Effector memory CD4-positive, alpha-beta T cell (primary cell): Measurements from ENCODE around the gene CXXC1.

Experiments
- DNase-seq, 3 donors: peaks; one replicate each; pipeline ENCODE4 v3.0.0-alpha.2; 2020
- H3K27ac ChIP-seq: 2 replicates; pipeline ENCODE4 v1.7.0; 2013; ENCODE audit warnings: mild to moderate bottlenecking, low read length, moderate library complexity; ENCODE audit not compliant: insufficient read depth, poor library complexity, severe bottlenecking
- H3K27me3 ChIP-seq: replicated peaks from 2 replicates; pipeline ENCODE4 v1.7.0; 2013; ENCODE audit warnings: mild to moderate bottlenecking, low read length; ENCODE audit not compliant: insufficient read depth, control insufficient read depth, poor library complexity, severe bottlenecking
- H3K36me3 ChIP-seq: 2 replicates; pipeline ENCODE4 v1.7.0; 2013; ENCODE audit warnings: mild to moderate bottlenecking, low read length, moderate library complexity; ENCODE audit not compliant: control insufficient read depth, insufficient read depth
- H3K4me1 ChIP-seq: 2 replicates; pipeline ENCODE4 v1.7.0; 2013; ENCODE audit warnings: low read length, mild to moderate bottlenecking; ENCODE audit not compliant: control insufficient read depth, insufficient read depth, poor library complexity, severe bottlenecking
- H3K4me3 ChIP-seq: 2 replicates; pipeline ENCODE4 v1.7.0; 2013; ENCODE audit warnings: low read length, low read depth, mild to moderate bottlenecking; ENCODE audit not compliant: insufficient read depth, poor library complexity, severe bottlenecking
- H3K9me3 ChIP-seq: 2 replicates; pipeline ENCODE4 v1.7.0; 2013; ENCODE audit warnings: mild to moderate bottlenecking, low read length, moderate library complexity; ENCODE audit not compliant: control insufficient read depth

The CXXC1 gene

DNA sequence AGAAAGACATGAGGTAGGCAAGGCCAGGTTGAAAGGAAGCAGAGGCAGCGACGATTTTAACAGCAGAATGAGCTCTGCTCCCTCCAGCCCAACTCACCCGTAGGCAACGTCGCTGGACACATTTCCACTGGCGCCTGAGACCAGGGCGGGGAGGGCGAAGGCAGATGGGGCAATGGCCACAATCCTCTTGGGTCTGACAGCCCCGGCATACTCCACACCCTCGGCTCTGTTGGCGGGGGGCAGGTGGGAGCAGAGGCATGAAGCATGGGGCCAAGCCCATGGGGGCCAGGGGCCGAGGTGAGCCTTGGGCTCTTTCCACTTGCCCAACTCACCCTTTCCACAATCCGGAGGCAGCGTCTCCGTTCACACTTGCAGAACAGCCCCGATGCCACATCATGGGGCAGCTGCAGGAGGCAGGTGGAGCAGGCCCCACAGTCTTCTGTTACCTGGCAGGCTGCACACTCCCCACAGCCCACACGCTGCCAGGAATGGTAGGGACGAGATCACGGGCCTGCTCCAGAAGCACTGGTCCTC, 11.9 kb downstream of the CXXC1 start:
- no peaks in the 10 kb centered on the region for H3K27me3 ChIP-seq
- peaks cover 65% of the 10 kb centered on the region for H3K36me3 ChIP-seq
- no peak overlapping the region for H3K27ac ChIP-seq

DNA sequence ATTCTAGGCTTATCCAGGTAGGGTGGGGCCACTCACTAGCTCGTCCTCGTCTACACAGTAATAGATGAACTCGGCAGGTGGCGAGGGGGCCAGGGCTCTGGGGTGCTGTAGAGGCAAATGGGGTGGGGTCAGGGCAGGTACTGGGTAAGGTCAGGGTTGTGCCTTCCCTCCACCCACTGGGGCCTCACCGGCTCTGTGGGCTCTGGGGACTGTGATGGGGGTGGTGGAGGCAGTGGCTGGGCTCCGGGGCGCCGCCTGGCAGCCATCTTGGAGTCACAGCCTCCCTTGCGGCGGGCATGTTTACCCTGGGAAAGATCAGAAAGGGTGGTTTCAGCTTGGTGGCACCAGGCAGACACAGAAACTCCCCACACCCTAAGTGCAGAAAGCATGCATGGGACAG, 12.6 kb downstream of the CXXC1 start:
- no peaks in the 10 kb centered on the region for H3K27me3 ChIP-seq
- no peak overlapping the region for H3K4me3 ChIP-seq
- no peaks in the 10 kb centered on the region for H3K9me3 ChIP-seq
- peaks cover 65% of the 10 kb centered on the region for H3K36me3 ChIP-seq
- DNase-seq = no peak
- peaks cover 9% of the 10 kb centered on the region for H3K4me1 ChIP-seq
- H3K27ac ChIP-seq = no peak overlapping the region

More for the DNA sequence above, 11.9 kb downstream of the CXXC1 start:
- DNase-seq = no peak
- no peak overlapping the region for H3K4me3 ChIP-seq
- no peaks in the 10 kb centered on the region for H3K9me3 ChIP-seq
- peaks cover 15% of the 10 kb centered on the region for H3K4me1 ChIP-seq

DNA sequence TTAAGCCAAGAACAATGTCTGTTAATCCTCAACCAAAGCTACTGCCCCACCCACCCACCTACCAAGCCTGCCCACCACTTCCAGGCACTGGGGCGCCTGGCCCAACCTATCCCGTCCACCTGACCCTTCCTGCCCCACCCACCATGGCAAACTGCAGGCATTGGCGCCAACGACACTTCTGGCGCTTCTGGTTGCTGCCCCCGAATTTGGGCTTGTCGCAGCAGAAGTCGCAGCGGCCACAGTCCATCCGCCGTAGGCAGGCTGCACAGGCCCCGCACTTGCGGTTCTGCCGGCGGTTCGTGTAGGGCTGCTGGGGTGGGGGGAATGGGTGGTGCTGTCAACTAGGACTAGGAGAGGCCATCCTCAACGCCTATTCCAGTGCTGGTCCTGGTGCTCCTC, 13.4 kb downstream of the CXXC1 start:
- no peak for DNase-seq
- peaks cover 72% of the 10 kb centered on the region for H3K36me3 ChIP-seq
- H3K27ac ChIP-seq = no peak overlapping the region
- H3K4me1 ChIP-seq = peaks cover 2% of the 10 kb centered on the region
- no peak overlapping the region for H3K4me3 ChIP-seq
- no peaks in the 10 kb centered on the region for H3K27me3 ChIP-seq
- no peaks in the 10 kb centered on the region for H3K9me3 ChIP-seq

DNA sequence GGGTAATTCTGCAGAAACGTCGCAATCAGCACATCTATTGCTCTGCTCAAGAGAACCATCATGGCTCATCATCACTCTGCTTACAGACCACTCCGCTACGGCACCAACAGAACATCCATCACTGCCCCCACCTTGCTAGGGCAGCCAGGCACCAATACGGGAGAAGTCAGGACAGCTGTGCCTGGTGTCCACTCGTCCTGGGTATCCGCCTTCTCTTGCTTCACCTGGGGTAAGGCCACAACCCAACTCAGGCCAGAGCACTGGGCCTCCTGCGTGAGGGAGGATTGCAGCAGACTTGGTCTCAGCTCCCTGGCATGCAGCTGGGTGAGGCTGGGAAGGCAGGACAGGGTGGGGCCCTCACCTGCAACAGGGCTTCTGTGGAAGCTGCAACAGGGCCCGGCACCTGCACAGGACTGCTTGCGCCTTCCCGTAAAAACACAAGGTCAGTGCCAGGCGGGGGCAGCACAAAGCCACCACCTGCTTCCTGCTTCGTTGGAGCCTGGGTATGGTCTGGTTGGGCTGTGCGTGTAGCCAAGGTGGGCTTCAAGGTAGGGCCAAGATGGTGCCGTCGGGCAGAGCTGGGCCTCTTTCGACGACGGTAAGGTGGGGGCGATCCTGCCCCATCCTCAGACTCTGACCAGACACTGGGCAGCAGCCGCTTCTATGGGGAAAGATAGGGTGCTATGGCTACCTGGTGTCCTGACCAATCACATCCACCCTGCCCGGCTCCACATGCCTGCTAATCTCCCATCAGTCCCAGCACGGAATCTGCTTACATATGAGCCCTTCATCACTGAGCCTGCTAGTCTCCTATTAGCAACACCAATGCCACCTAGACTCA, 14.1 kb downstream of the CXXC1 start:
- no peak for DNase-seq
- Histone ChIP-seq H3K36me3 (peaks cover 73% of the 10 kb centered on the region), H3K27ac (no peak overlapping the region), H3K27me3 (no peaks in the 10 kb centered on the region), H3K4me3 (no peak overlapping the region), H3K9me3 (no peaks in the 10 kb centered on the region), H3K4me1 (no peaks in the 10 kb centered on the region)

DNA sequence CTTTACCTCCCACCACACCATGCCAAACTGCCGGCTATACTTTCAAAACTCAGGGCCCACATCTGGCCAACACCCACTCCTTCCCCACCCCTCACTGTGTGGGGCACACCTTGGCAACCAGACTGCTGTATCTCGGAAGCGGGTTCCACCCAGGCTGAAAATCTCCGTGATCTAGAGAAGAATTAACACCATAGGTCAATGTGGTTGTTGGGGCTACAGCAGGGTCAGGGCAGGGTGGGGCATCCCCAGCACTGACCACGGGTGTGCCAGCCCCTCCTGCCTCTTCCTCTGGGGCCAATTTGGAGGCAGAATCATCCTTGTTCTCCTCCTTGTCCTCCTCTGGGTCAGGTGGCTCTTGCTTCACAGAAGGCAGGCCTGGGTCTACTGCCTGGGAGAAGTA, 14.9 kb downstream of the CXXC1 start:
- no peaks in the 10 kb centered on the region for H3K27me3 ChIP-seq
- no peaks in the 10 kb centered on the region for H3K4me1 ChIP-seq
- H3K4me3 ChIP-seq = no peak overlapping the region
- no peak overlapping the region for H3K27ac ChIP-seq
- no peaks in the 10 kb centered on the region for H3K9me3 ChIP-seq
- no peak for DNase-seq
- H3K36me3 ChIP-seq = peaks cover 69% of the 10 kb centered on the region

DNA sequence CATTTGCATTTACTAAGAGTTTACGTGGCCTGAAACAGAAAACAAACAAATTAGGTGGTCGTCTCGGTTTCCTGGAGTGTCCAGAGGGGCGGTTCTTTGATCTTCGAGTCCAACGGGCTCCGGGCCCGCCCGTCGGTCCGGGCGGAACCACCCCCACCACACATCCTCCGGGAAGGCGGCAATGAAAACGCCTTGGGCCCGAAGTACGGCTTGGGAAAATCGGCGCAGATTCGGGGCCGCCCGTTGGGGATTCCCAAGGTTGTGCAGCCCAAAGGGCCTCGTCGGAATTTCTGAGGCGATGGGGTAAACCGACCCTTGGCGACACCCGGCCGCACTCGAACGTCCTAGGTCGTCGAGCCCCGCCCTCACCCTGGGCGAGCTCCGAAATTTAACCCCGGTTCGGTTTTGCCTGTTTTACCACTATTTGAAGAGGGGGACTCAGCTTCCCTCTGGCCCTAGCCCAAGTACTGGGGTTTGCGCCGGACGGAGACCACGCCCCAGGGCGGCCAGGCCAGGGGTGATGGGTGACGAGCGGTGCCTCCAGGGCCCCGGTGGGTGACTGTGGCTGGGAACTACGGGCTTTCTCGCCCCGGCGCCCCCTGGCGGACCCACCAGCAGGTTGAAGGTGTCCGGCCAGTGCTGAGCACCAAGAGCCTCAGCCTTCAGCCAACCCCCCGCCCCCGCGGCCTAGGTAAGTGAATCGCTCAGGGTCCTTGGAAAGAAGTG, 19.3 kb downstream of the CXXC1 start:
- peak; percentile 47 to 64 (median 56) for DNase-seq
- H3K27ac ChIP-seq = peak overlapping the region; percentile 26
- peaks cover 29% of the 10 kb centered on the region for H3K36me3 ChIP-seq
- no peaks in the 10 kb centered on the region for H3K27me3 ChIP-seq
- H3K9me3 ChIP-seq = no peaks in the 10 kb centered on the region
- peak overlapping the region; percentile 55 for H3K4me3 ChIP-seq
- peaks cover 4% of the 10 kb centered on the region for H3K4me1 ChIP-seq

DNA sequence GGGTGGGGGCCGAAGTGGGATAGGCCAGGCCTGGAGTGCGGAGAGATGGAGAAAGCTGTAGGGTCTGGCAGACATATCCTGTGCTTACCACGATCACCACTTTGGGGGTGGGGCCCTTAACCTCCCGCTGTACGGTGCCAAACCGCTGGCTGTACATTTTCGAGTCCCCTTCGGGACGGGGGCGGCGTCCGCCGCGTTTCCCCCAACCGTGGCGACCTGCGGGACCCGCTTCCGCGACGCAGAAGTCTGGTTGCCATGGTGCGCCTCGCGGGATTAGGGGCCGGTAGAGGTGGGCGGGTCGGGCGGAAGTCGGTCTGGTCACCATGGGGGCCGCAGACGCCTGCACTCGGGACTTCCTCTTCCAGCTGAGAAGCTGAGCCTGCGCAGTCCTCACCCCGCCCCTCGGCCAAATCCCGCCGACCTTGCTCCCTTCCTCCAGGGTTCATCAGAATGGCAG, 21.2 kb downstream of the CXXC1 start, which contains the start of gene CFAP53:
Gene CFAP53, minus strand, starts transcription at position 248 of the 457 bp plus-strand sequence. Its CDS starts 91 bp downstream, at position 157.
- H3K27ac ChIP-seq = peak within 1 kb of the TSS; percentile 47
- DNase-seq = peak; percentile 68 to 76 (median 74)
- no peaks in the 10 kb centered on the region for H3K9me3 ChIP-seq
- H3K4me1 ChIP-seq = peaks cover 4% of the 10 kb centered on the region
- H3K36me3 ChIP-seq = peaks cover 10% of the 10 kb centered on the region
- no peaks in the 10 kb centered on the region for H3K27me3 ChIP-seq
- H3K4me3 ChIP-seq = peak within 1 kb of the TSS; percentile 60

DNA sequence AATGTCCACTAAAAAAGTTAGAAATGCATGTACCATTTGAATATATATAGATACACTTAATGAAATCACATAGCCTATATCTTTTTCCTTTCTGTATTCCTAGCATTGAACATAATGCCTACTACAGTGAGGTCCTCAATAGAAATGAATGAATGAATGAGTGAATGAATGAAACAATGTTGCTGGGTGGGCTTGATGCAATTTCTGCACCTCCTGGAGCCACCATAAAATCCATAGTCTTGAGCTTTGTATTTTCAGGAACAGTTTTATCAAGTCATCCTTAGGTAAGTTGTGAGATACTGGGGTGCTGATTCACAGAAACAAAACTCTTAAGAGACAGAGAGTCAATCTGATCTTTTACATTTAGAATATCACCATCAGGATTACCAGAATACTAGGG, 24.5 kb downstream of the CXXC1 start:
- H3K4me3 ChIP-seq = no peak overlapping the region
- H3K27ac ChIP-seq = no peak overlapping the region
- peaks cover 4% of the 10 kb centered on the region for H3K4me1 ChIP-seq
- no peaks in the 10 kb centered on the region for H3K9me3 ChIP-seq
- DNase-seq = no peak
- H3K27me3 ChIP-seq = no peaks in the 10 kb centered on the region
- H3K36me3 ChIP-seq = no peaks in the 10 kb centered on the region

DNA sequence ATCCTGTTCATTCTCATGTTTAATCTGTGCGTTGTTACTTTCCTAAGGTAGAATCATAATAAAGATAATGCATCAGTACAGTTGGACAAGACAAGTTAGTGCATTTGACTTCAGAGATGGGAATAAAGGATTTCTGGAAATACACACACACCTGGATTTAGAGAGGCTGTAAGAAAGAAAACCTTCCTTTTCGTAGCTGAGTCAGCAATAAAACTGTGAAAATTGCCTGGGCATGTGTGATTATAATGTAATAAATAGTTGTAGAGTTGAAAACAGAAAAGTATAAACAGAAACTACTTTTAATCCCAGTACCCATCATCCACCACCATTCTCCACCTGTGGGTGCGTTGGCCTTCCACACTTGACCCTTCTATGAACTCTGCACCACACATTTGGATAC, 36.6 kb downstream of the CXXC1 start:
- Histone ChIP-seq H3K4me3 (no peak overlapping the region), H3K27ac (no peak overlapping the region), H3K27me3 (no peaks in the 10 kb centered on the region), H3K36me3 (no peaks in the 10 kb centered on the region), H3K4me1 (no peaks in the 10 kb centered on the region), H3K9me3 (no peaks in the 10 kb centered on the region)
- DNase-seq = no peak

DNA sequence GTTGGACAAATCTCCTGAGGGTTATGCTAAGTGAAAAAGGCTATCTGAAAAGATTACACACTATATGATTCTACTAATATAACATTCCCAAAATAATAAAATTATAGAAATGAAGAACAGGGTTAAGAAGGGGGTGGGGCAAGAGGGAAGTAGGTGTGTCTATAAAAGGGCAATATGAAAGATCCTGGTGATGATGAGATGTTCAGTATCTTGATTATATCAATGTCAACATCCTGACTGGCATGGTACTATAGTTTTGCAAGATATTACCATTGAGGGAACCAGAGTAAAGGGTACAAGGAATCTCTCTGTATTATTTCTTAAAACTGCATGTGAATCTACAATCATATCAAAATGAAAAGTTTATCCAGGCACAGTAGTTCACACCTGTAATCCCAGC, 37.9 kb downstream of the CXXC1 start:
- no peaks in the 10 kb centered on the region for H3K36me3 ChIP-seq
- H3K4me3 ChIP-seq = no peak overlapping the region
- no peaks in the 10 kb centered on the region for H3K27me3 ChIP-seq
- H3K4me1 ChIP-seq = no peaks in the 10 kb centered on the region
- H3K27ac ChIP-seq = no peak overlapping the region
- DNase-seq = no peak
- H3K9me3 ChIP-seq = no peaks in the 10 kb centered on the region
